Thyroid gland (tissue), 4 donors: ENCODE results near the gene SLC25A45.

Experiments
- POLR2A ChIP-seq, 2 donors: fragments of 450-650 bp; IDR thresholded peaks; one replicate each; pipeline ENCODE4 v1.6.1; 2017; ENCODE audit warnings: antibody characterized with exemption in 2 of 2, mild to moderate bottlenecking in 2 of 2, moderate library complexity in 1 of 2
- TF ChIP-seq, protein P1 (sequence below), 6 experiments: fragments of 200-600 bp in 3 of 6; fragments of 450-650 bp in 3 of 6; sonication (generic) in 3 of 6; IDR thresholded peaks; one replicate each; pipeline ENCODE4 v1.5.1; 2016 to 2019; ENCODE audit warnings: antibody characterized with exemption in 6 of 6, mild to moderate bottlenecking in 2 of 6, inconsistent platforms in 1 of 6, moderate library complexity in 1 of 6

DNA sequence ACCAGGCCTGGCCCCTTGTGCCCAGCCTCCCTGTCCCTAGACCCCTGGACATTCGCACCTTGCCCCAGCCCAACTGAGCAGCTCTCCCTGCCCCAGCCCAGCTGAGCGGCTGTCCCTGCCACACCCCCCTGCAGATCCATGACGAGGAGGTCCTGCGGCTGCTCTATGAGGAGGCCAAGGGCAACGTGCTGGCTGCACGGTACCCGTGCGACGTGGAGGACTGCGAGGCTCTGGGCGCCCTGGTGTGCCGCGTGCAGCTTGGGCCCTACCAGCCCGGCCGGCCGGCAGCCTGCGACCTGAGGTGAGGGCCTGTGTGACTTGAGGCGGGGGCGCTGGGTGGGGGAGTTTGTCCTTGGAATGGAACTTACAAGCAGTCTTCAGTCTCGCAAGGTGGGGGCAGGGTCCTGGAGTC, 11.7 kb upstream of the SLC25A45 start:
- no peak for TF ChIP-seq POLR2A (IDR thresholded peaks at IDR 0.05)
- TF ChIP-seq, protein P1, sequence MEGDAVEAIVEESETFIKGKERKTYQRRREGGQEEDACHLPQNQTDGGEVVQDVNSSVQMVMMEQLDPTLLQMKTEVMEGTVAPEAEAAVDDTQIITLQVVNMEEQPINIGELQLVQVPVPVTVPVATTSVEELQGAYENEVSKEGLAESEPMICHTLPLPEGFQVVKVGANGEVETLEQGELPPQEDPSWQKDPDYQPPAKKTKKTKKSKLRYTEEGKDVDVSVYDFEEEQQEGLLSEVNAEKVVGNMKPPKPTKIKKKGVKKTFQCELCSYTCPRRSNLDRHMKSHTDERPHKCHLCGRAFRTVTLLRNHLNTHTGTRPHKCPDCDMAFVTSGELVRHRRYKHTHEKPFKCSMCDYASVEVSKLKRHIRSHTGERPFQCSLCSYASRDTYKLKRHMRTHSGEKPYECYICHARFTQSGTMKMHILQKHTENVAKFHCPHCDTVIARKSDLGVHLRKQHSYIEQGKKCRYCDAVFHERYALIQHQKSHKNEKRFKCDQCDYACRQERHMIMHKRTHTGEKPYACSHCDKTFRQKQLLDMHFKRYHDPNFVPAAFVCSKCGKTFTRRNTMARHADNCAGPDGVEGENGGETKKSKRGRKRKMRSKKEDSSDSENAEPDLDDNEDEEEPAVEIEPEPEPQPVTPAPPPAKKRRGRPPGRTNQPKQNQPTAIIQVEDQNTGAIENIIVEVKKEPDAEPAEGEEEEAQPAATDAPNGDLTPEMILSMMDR (IDR thresholded peaks at IDR 0.05): no peak
